HL-60 (cell line): ENCODE results near the gene CDH2.

ENCODE experiments used
- DNase-seq, 2 experiments: peaks; one replicate each; pipeline ENCODE4 v3.0.0-alpha.2; 2010 to 2020; ENCODE audit warnings: low read depth in 1 of 2, low spot score in 1 of 2
- H3K27ac ChIP-seq: fragments of 250-450 bp; sonication (Bioruptor Pico); replicated peaks from 2 replicates; pipeline ENCODE4 v1.5.1; 2020; ENCODE audit warnings: mild to moderate bottlenecking, moderate library complexity
- H3K27me3 ChIP-seq: fragments of 250-450 bp; sonication (Bioruptor Pico); 2 replicates; pipeline ENCODE4 v1.5.1; 2021; ENCODE audit warnings: mild to moderate bottlenecking, moderate library complexity; ENCODE audit not compliant: insufficient read depth, poor library complexity, severe bottlenecking
- H3K4me3 ChIP-seq: replicated peaks from 2 replicates; pipeline ENCODE4 v1.5.1; 2011; ENCODE audit warnings: mild to moderate bottlenecking, control low read depth, low read length; ENCODE audit not compliant: insufficient read depth
- CTCF ChIP-seq: IDR thresholded peaks from one replicate; pipeline ENCODE4 v1.5.1; 2011; ENCODE audit warnings: low read length, control low read depth, inconsistent platforms; ENCODE audit not compliant: insufficient read depth
- GABPA ChIP-seq: IDR thresholded peaks from 2 replicates; pipeline ENCODE4 v1.6.1; 2012; ENCODE audit warnings: low read depth
- POLR2AphosphoS5 ChIP-seq: IDR thresholded peaks from 2 replicates; pipeline ENCODE4 v1.6.1; 2012; ENCODE audit warnings: low read depth
- SPI1 ChIP-seq: IDR thresholded peaks from 2 replicates; pipeline ENCODE4 v1.6.1; 2012; ENCODE audit warnings: low read depth, mild to moderate bottlenecking, borderline replicate concordance
- TF ChIP-seq, protein P1 (sequence below): IDR thresholded peaks from 2 replicates; pipeline ENCODE4 v1.6.1; 2012; ENCODE audit warnings: low read depth; ENCODE audit not compliant: insufficient replicate concordance

CDH2 gene

GRCh38 chr18:27966881-27967280 is 210.0 kb downstream of the CDH2 start:
- Histone ChIP-seq H3K4me3 (no peak overlapping the region), H3K27me3 (no peaks in the 10 kb centered on the region), H3K27ac (no peak overlapping the region)
- DNase-seq: no peak
- TF ChIP-seq CTCF (no peak), GABPA (no peak), POLR2AphosphoS5 (no peak), SPI1 (no peak)
- TF ChIP-seq, protein P1, sequence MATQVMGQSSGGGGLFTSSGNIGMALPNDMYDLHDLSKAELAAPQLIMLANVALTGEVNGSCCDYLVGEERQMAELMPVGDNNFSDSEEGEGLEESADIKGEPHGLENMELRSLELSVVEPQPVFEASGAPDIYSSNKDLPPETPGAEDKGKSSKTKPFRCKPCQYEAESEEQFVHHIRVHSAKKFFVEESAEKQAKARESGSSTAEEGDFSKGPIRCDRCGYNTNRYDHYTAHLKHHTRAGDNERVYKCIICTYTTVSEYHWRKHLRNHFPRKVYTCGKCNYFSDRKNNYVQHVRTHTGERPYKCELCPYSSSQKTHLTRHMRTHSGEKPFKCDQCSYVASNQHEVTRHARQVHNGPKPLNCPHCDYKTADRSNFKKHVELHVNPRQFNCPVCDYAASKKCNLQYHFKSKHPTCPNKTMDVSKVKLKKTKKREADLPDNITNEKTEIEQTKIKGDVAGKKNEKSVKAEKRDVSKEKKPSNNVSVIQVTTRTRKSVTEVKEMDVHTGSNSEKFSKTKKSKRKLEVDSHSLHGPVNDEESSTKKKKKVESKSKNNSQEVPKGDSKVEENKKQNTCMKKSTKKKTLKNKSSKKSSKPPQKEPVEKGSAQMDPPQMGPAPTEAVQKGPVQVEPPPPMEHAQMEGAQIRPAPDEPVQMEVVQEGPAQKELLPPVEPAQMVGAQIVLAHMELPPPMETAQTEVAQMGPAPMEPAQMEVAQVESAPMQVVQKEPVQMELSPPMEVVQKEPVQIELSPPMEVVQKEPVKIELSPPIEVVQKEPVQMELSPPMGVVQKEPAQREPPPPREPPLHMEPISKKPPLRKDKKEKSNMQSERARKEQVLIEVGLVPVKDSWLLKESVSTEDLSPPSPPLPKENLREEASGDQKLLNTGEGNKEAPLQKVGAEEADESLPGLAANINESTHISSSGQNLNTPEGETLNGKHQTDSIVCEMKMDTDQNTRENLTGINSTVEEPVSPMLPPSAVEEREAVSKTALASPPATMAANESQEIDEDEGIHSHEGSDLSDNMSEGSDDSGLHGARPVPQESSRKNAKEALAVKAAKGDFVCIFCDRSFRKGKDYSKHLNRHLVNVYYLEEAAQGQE: no peak

- DNase-seq: no peak
- H3K4me3 ChIP-seq: no peak overlapping the region
- H3K27ac ChIP-seq: no peak overlapping the region
- no peak for TF ChIP-seq CTCF
- no peak for TF ChIP-seq GABPA
- TF ChIP-seq, protein P1: no peak
- TF ChIP-seq POLR2AphosphoS5: no peak
- no peak for TF ChIP-seq SPI1
- H3K27me3 ChIP-seq: no peaks in the 10 kb centered on the region
These were observed 212.1 kb downstream of the CDH2 start for GRCh38 chr18:27964811-27965210.

GRCh38 chr18:27959101-27959500 is 217.8 kb downstream of the CDH2 start:
- DNase-seq: no peak
- Histone ChIP-seq H3K27ac (no peak overlapping the region), H3K27me3 (no peaks in the 10 kb centered on the region), H3K4me3 (no peak overlapping the region)
- TF ChIP-seq, protein P1: no peak
- TF ChIP-seq CTCF: no peak
- TF ChIP-seq SPI1: no peak
- TF ChIP-seq GABPA: no peak
- no peak for TF ChIP-seq POLR2AphosphoS5
